Loucy (cell line): Measurements from ENCODE around the gene LTBP4.

ENCODE experiments used
- H2AFZ ChIP-seq: fragments of 200-600 bp; sonication (generic); 2 replicates; pipeline ENCODE4 v1.6.0; 2016; ENCODE audit warnings: antibody characterized with exemption, mild to moderate bottlenecking, low read length, moderate library complexity
- H3F3A ChIP-seq: fragments of 200-600 bp; 2 replicates; pipeline ENCODE4 v1.6.0; 2016; ENCODE audit warnings: antibody characterized with exemption, low read depth, mild to moderate bottlenecking
- H3K27me3 ChIP-seq: fragments of 200-600 bp; sonication (generic); 2 replicates; pipeline ENCODE4 v1.6.1; 2014; ENCODE audit warnings: low read length, mild to moderate bottlenecking; ENCODE audit not compliant: insufficient read depth, poor library complexity, severe bottlenecking
- H3K36me3 ChIP-seq: fragments of 200-600 bp; sonication (generic); 2 replicates; pipeline ENCODE4 v1.6.1; 2016; ENCODE audit warnings: low read length; ENCODE audit not compliant: insufficient read depth
- H3K4me1 ChIP-seq: fragments of 200-600 bp; sonication (generic); 2 replicates; pipeline ENCODE4 v1.5.1; 2014; ENCODE audit warnings: low read length, mild to moderate bottlenecking; ENCODE audit not compliant: insufficient read depth, poor library complexity, severe bottlenecking
- H3K4me2 ChIP-seq: fragments of 200-600 bp; sonication (generic); 2 replicates; pipeline ENCODE4 v1.6.0; 2014; ENCODE audit warnings: antibody characterized with exemption, low read length, low read depth, mild to moderate bottlenecking; ENCODE audit not compliant: poor library complexity, severe bottlenecking
- H3K4me3 ChIP-seq: fragments of 200-600 bp; sonication (generic); 2 replicates; pipeline ENCODE4 v1.5.1; 2014; ENCODE audit warnings: low read length, mild to moderate bottlenecking, mixed read lengths; ENCODE audit not compliant: poor library complexity, severe bottlenecking
- H3K79me2 ChIP-seq: fragments of 200-600 bp; sonication (generic); 2 replicates; pipeline ENCODE4 v1.6.1; 2014; ENCODE audit warnings: low read length; ENCODE audit not compliant: insufficient read depth
- H3K9ac ChIP-seq: fragments of 200-600 bp; sonication (generic); 2 replicates; pipeline ENCODE4 v1.6.0; 2014; ENCODE audit warnings: mild to moderate bottlenecking, low read depth, low read length, moderate library complexity; ENCODE audit not compliant: poor library complexity, severe bottlenecking
- H3K9me2 ChIP-seq: fragments of 200-600 bp; sonication (generic); replicated peaks from 2 replicates; pipeline ENCODE4 v1.6.1; 2016; ENCODE audit warnings: low read depth, low read length, mixed read lengths
- H3K9me3 ChIP-seq: fragments of 200-600 bp; sonication (generic); 2 replicates; pipeline ENCODE4 v1.6.1; 2014; ENCODE audit warnings: mild to moderate bottlenecking, antibody characterized with exemption, low read length, low read depth; ENCODE audit not compliant: insufficient read depth
- H4K20me1 ChIP-seq: fragments of 200-600 bp; sonication (generic); 2 replicates; pipeline ENCODE4 v1.6.0; 2014; ENCODE audit warnings: antibody characterized with exemption, low read length, mild to moderate bottlenecking; ENCODE audit not compliant: insufficient read depth, poor library complexity, severe bottlenecking
- EZH2phosphoT487 ChIP-seq: fragments of 200-600 bp; IDR thresholded peaks from 2 replicates; pipeline ENCODE4 v1.6.1; 2018; ENCODE audit warnings: antibody characterized with exemption, mild to moderate bottlenecking, moderate library complexity, borderline replicate concordance
- TF ChIP-seq, protein P1 (sequence below): fragments of 200-600 bp; sonication (generic); conservative IDR thresholded peaks from 2 replicates; pipeline ENCODE4 v1.5.1; 2014; ENCODE audit warnings: mild to moderate bottlenecking, antibody characterized with exemption, low read length

Gene LTBP4

DNA sequence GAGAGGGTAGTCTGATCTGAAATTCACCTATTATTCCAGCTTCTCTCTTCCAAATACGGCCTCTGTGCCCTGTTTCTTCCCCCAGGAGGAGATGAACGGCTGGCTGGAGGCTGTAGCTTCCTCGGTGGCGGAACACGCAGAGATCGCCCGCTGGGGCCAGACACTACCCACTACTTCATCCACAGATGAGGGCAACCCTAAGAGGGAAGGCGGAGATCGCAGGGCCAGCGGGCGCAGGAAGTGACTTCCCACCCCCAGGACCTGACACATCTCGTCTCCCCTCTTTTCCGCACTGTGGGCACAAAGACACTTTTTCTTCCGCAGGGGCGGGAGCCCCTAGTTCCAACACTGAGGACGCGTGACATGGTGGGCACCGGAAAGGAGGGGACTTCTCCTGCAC lies 25.8 kb upstream of the LTBP4 start:
- H2AFZ ChIP-seq = no peak overlapping the region
- H3K27me3 ChIP-seq = no peaks in the 10 kb centered on the region
- no peaks in the 10 kb centered on the region for H3F3A ChIP-seq
- TF ChIP-seq, protein P1, sequence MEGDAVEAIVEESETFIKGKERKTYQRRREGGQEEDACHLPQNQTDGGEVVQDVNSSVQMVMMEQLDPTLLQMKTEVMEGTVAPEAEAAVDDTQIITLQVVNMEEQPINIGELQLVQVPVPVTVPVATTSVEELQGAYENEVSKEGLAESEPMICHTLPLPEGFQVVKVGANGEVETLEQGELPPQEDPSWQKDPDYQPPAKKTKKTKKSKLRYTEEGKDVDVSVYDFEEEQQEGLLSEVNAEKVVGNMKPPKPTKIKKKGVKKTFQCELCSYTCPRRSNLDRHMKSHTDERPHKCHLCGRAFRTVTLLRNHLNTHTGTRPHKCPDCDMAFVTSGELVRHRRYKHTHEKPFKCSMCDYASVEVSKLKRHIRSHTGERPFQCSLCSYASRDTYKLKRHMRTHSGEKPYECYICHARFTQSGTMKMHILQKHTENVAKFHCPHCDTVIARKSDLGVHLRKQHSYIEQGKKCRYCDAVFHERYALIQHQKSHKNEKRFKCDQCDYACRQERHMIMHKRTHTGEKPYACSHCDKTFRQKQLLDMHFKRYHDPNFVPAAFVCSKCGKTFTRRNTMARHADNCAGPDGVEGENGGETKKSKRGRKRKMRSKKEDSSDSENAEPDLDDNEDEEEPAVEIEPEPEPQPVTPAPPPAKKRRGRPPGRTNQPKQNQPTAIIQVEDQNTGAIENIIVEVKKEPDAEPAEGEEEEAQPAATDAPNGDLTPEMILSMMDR = no peak
- no peak for TF ChIP-seq EZH2phosphoT487
- H3K36me3 ChIP-seq = peaks cover 4% of the 10 kb centered on the region; the same call in 1 of the 2 replicates
- H3K9me3 ChIP-seq = no peaks in the 10 kb centered on the region
- no peak overlapping the region for H3K4me2 ChIP-seq
- no peak overlapping the region for H3K9ac ChIP-seq
- H3K79me2 ChIP-seq = peaks cover 17% of the 10 kb centered on the region
- H3K9me2 ChIP-seq = no peaks in the 10 kb centered on the region
- H3K4me1 ChIP-seq = peaks cover 22% of the 10 kb centered on the region
- peaks cover 3% of the 10 kb centered on the region for H4K20me1 ChIP-seq
- no peak overlapping the region for H3K4me3 ChIP-seq

DNA sequence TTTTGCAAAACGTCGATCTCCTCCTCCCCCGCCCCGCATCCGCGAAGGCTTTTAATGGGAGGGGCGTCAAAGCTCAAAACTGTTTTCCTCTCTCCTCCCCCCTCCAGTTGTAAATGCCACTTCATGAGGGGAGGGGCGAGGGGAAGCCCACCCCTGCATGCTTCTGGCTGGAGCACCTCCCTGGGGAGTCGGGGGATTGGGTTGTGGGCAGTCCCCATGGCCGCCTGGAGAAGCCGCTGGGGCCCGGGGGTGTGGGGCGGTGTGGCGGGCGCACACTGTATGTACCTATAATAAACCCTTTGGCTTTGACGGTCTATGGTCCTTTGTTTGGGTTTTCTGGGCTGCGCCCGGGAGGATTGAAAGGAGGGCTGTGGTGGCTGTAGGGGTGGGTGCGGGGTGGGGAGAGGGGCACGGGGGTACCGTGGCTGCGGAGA lies 25.0 kb upstream of the LTBP4 start:
- H3K4me3 ChIP-seq = peak overlapping the region; percentile 94
- peaks cover 3% of the 10 kb centered on the region for H4K20me1 ChIP-seq
- H2AFZ ChIP-seq = peak overlapping the region; percentile 88; the same call in 1 of the 2 replicates
- peak overlapping the region; percentile 37 for H3K4me2 ChIP-seq
- H3K9me3 ChIP-seq = no peaks in the 10 kb centered on the region
- H3K36me3 ChIP-seq = peaks cover 10% of the 10 kb centered on the region; the same call in 1 of the 2 replicates
- H3K9ac ChIP-seq = no peak overlapping the region
- no peaks in the 10 kb centered on the region for H3K9me2 ChIP-seq
- H3K79me2 ChIP-seq = peaks cover 17% of the 10 kb centered on the region
- peaks cover 19% of the 10 kb centered on the region for H3K4me1 ChIP-seq
- TF ChIP-seq, protein P1 = no peak
- TF ChIP-seq EZH2phosphoT487 = no peak
- H3F3A ChIP-seq = no peaks in the 10 kb centered on the region
- H3K27me3 ChIP-seq = no peaks in the 10 kb centered on the region

DNA sequence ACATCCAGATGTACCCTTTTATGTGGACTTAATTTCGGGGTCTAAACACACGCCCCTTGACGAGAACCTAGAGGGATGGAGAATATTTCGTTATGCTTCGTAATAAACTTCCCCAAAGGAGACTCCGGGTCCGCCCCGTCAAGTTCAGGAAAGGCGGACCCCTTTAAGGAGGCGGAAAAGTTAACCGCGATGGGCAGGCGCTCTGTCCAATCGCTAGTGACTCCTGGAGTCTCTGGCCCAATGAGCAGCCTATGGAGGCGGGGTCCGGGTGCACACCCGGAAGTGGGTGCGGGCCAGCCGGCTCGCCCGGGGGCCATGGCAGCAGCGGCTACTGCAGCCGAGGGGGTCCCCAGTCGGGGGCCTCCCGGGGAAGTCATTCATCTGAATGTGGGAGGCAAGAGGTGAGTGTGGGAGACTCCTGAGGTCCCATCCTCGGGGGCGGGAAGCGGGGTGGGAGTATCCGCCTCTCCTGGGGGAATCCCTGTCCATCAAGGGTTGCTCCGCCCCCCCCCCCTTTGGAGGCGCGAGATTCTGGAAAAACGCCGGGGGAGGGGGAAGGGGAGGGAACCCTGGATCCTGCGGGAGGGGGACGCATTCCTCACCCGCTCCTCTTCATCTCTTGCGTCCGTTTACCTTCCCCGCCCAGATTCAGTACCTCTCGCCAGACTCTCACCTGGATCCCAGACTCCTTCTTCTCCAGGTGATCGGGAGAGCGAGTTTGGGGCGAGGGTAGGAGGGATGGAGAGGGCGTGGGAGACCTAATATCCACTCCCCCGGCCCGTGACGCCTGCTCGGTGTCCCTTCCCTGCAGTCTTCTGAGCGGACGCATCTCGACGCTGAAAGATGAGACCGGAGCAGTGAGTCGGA lies 24.4 kb upstream of the LTBP4 start, which contains the start of gene SHKBP1:
Gene SHKBP1, plus strand, starts transcription at position 289 of the 867 bp plus-strand sequence. Its CDS starts 27 bp downstream, at position 316.
- H3K4me3 ChIP-seq = peak within 1 kb of the TSS; percentile 94
- TF ChIP-seq, protein P1 = no peak
- no peak for TF ChIP-seq EZH2phosphoT487
- H4K20me1 ChIP-seq = peaks cover 3% of the 10 kb centered on the region
- H3K4me1 ChIP-seq = peaks cover 18% of the 10 kb centered on the region
- H3K27me3 ChIP-seq = no peaks in the 10 kb centered on the region
- peak within 1 kb of the TSS; percentile 85 for H3K4me2 ChIP-seq
- H3K79me2 ChIP-seq = peaks cover 17% of the 10 kb centered on the region
- H3K9me3 ChIP-seq = no peaks in the 10 kb centered on the region
- peak within 1 kb of the TSS; percentile 80 for H3K9ac ChIP-seq
- no peaks in the 10 kb centered on the region for H3F3A ChIP-seq
- H2AFZ ChIP-seq = peak within 1 kb of the TSS; percentile 88
- H3K9me2 ChIP-seq = no peaks in the 10 kb centered on the region
- H3K36me3 ChIP-seq = peaks cover 10% of the 10 kb centered on the region; the same call in 1 of the 2 replicates
